Right lobe of liver (tissue), 6 donors: Measurements from ENCODE around the gene ARHGAP15. TPM values are rescaled to one million over a fixed set of nuclear protein-coding genes. Genes with fewer than 3 reads are reported as not detected.
"Not testable (repeated sequence)": the region's sequence is repeated elsewhere in the genome, so short reads cannot be mapped to it uniquely, and the experiment has no call there.

Experiments
- ATAC-seq, 4 donors: fragments of 200-7000 bp; cut with Tn5 transposase; one replicate each; pipeline ENCODE4 v1.9.1; 2020; ENCODE audit warnings: mild to moderate bottlenecking in 4 of 4, moderate library complexity in 4 of 4
- DNase-seq, 3 donors: peaks; one replicate each; pipeline ENCODE4 v3.0.0-alpha.2; 2020
- H3K27ac ChIP-seq, 3 donors: fragments of 200-600 bp; one replicate each; pipeline ENCODE4 v1.8.0; 2022
- H3K27me3 ChIP-seq, 2 donors: fragments of 200-600 bp; one replicate each; pipeline ENCODE4 v1.8.0; 2022
- H3K36me3 ChIP-seq, 4 donors: fragments of 200-600 bp; sonication (generic) in 1 of 4; one replicate each; pipeline versions ENCODE4 v1.5.1 to v1.8.0; 2017 to 2022; ENCODE audit warnings: control low read depth in 1 of 4
- H3K4me1 ChIP-seq, 4 donors: fragments of 200-600 bp; sonication (generic) in 1 of 4; one replicate each; pipeline versions ENCODE4 v1.5.1 to v1.8.0; 2017 to 2022; ENCODE audit warnings: control low read depth in 1 of 4
- H3K4me3 ChIP-seq, 3 donors: fragments of 200-600 bp; one replicate each; pipeline ENCODE4 v1.8.0; 2022
- H3K9me3 ChIP-seq, 4 donors: fragments of 200-600 bp; sonication (generic) in 1 of 4; one replicate each; pipeline versions ENCODE4 v1.5.1 to v1.8.0; 2017 to 2022; ENCODE audit warnings: control low read depth in 1 of 4
- POLR2A ChIP-seq: fragments of 450-650 bp; IDR thresholded peaks from one replicate; pipeline ENCODE4 v1.6.1; 2017; ENCODE audit warnings: antibody characterized with exemption, mild to moderate bottlenecking
- WGBS: methylation state at CpG from one replicate; pipeline ENCODE4 v1.1.6; 2018; ENCODE audit warnings: low coverage, low lambda C conversion rate; ENCODE audit not compliant: insufficient coverage; ENCODE audit errors: missing lambda C conversion rate; 5-methylcytosine and 5-hydroxymethylcytosine counted together
- intact Hi-C, 2 donors: fragments of 100-400 bp; cut with DNase I; formaldehyde crosslinking; loops; one replicate each; pipeline versions ENCODE4 v1.11.2 to v1.14.1; 2022
- total RNA-seq, 6 experiments: library from RNA; depleted of rRNA in 2 of 6; stranded (reverse); fragments of >200 nt in 2 of 6; fragmentation: NEBNext Ultra II Directional in 3 of 6; extraction: Animal tissue kit (Norgen Biotek cat#: 25700) in 3 of 6; gene quantifications; one replicate each; pipeline versions ENCODE4 v1.1.0 to v1.2.4, GENCODE V29; 2016 to 2023
- TF ChIP-seq, protein P1 (sequence below), 4 donors: fragments of 200-600 bp in 3 of 4; fragments of 450-650 bp in 1 of 4; IDR thresholded peaks; one replicate each; pipeline versions ENCODE4 v1.5.1 to v1.8.0; 2016 to 2022; ENCODE audit warnings: antibody characterized with exemption in 4 of 4, mild to moderate bottlenecking in 2 of 4
- donor health status: DM: no; HTN: yes; CAD: no.
- donor health status: DM: no; HTN: no; CAD: no.
- donor health status: DM: no; HTN: no; CAD: no.
- donor health status: DM: no; HTN: yes; CAD: no.
- donor health status: DM: no; HTN: yes; CAD: no.

Gene ARHGAP15
- total RNA-seq, 6 experiments from 2014 or later: 3.3 to 8.2 (median 6.6) TPM

DNA sequence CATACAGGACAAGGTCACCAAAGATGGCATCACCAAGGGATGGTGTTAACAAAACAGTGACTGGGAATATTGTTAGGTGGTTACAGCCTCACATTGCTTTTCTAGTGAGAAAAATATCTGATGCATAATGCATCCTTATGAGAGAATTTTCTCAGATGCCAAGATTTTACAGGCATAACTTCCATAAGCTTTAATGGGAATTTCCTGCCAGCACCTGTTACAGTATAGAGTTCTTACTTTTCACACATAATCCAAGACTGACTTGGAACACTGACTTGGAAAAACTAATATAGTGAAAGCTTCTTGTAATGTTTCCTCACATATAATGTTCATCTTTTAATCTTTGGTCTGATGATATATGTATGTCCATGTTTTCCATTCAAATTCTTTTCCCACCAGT lies 402.8 kb downstream of the ARHGAP15 start:
- intact Hi-C loops: no loop called here
- H3K9me3 ChIP-seq: no peaks in the 10 kb centered on the region
- H3K4me1 ChIP-seq: no peaks in the 10 kb centered on the region
- no peak for TF ChIP-seq POLR2A
- TF ChIP-seq, protein P1, sequence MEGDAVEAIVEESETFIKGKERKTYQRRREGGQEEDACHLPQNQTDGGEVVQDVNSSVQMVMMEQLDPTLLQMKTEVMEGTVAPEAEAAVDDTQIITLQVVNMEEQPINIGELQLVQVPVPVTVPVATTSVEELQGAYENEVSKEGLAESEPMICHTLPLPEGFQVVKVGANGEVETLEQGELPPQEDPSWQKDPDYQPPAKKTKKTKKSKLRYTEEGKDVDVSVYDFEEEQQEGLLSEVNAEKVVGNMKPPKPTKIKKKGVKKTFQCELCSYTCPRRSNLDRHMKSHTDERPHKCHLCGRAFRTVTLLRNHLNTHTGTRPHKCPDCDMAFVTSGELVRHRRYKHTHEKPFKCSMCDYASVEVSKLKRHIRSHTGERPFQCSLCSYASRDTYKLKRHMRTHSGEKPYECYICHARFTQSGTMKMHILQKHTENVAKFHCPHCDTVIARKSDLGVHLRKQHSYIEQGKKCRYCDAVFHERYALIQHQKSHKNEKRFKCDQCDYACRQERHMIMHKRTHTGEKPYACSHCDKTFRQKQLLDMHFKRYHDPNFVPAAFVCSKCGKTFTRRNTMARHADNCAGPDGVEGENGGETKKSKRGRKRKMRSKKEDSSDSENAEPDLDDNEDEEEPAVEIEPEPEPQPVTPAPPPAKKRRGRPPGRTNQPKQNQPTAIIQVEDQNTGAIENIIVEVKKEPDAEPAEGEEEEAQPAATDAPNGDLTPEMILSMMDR (IDR thresholded peaks at IDR 0.05): no peak
- no peak overlapping the region for H3K4me3 ChIP-seq
- ATAC-seq (no peak), DNase-seq (no peak)
- H3K36me3 ChIP-seq: no peaks in the 10 kb centered on the region
- no peaks in the 10 kb centered on the region for H3K27me3 ChIP-seq
- H3K27ac ChIP-seq: no peak overlapping the region

DNA sequence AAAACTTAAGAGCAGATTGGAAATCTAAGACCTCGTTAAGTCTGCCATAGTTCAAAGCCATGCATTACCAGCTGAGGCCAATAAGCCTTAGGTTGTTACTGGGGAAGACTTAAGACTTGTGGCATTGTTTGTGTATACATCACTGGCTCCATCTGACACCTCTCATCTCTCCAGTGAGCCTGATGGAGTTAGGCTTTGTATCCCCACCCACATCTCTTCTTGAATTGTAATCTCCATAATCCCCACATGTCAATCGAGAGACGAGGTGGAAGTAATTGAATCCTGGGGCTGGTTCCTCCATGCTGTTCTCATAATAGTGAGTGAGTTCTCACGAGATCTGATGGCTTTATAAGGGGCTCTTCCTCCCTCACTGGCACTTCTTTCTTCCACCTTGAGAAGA lies 404.6 kb downstream of the ARHGAP15 start:
- DNase-seq: no peak
- TF ChIP-seq, protein P1 (IDR thresholded peaks at IDR 0.05): no peak
- no peak for TF ChIP-seq POLR2A
- 55% methylated on average over 2 of the region's 4 CpGs for WGBS
- Histone ChIP-seq H3K27ac (no peak overlapping the region), H3K4me1 (no peaks in the 10 kb centered on the region), H3K4me3 (no peak overlapping the region), H3K27me3 (no peaks in the 10 kb centered on the region), H3K9me3 (no peaks in the 10 kb centered on the region), H3K36me3 (no peaks in the 10 kb centered on the region)
- no peak for ATAC-seq
- intact Hi-C loops: no loop called here

DNA sequence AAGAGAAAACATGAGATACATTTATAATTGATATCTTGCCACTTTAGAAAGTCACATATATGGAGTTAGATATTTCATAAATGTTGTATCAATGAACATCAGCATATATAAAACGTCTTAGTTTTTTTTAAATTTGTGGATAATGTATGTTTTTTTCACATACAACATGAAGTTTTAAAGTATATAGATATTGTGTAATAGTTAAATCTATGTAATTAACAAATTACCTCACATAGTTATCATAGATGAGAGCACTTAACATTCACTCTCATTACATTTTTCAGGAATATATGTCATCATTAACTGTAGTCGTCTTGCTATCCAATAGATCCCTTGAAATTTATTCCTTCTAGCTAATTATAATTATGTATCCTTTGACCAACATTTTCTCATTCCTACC lies 406.6 kb downstream of the ARHGAP15 start:
- Histone ChIP-seq H3K9me3 (no peaks in the 10 kb centered on the region), H3K36me3 (no peaks in the 10 kb centered on the region), H3K4me3 (no peak overlapping the region), H3K27me3 (no peaks in the 10 kb centered on the region), H3K4me1 (no peaks in the 10 kb centered on the region), H3K27ac (no peak overlapping the region)
- intact Hi-C loops: no loop called here
- TF ChIP-seq, protein P1 (IDR thresholded peaks at IDR 0.05): no peak
- TF ChIP-seq POLR2A: no peak
- WGBS: 29% methylated on average over 2 of the region's 2 CpGs
- ATAC-seq (no peak), DNase-seq (no peak)

DNA sequence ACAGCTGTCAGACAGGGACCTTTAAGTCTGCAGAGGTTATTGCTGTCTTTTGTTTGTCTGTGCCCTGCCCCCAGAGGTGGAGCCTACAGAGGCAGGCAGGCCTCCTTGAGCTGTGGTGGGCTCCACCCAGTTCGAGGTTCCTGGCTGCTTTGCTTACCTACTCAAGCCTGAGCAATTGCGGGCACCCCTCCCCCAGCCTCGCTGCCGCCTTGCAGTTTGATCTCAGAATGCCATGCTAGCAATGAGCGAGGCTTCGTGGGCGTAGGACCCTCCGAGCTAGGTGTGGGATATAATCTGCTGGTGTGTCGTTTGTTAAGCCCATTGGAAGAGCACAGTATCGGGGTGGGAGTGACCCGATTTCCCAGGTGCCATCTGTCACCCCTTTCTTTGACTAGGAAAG lies 412.7 kb downstream of the ARHGAP15 start:
- H3K9me3 ChIP-seq, H3K4me1 ChIP-seq, H3K27me3 ChIP-seq, H3K4me3 ChIP-seq, DNase-seq, intact Hi-C loops, ATAC-seq, H3K27ac ChIP-seq, H3K36me3 ChIP-seq: not testable (repeated sequence)
- 65% methylated on average over 4 of the region's 11 CpGs for WGBS

DNA sequence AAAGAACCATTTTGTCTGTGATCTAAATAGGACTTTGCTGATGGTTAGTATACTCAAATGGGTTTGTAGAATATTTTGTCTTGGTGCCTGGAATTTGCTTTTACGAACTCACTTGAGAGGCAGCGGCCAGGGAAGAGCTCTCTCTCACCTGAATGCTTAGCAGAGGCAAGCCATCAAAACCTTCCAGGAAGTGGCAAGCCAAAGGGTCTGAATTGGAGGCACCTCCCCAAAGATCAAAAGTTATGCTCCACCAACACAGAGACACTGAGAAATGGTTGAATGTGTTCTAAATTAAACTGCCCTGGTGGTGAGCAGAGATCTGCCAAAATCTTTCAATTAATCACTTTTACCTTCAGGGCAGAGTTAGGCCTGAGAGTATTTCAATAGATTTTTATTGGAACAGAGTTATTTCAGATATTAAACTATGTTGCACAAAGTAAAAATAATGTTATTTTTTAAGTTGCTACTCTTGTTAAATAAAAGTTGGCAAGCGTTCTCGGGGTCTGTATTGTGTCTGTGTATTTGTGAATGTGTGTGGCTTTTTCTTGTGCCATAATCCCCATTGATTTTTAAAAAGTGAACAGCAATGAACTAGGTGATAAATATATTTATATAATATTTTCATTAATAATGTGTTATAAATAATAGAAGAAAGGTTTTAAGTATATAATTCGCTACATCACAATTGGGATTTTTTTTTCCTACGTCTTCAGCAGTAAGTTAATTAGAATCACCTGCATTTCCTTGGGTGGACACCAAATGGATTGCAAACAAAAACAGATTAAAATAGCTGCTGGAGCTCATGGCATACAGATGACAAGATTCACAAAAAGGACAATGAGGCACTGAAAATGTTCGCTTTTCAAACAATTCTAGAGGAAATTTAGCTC lies 416.1 kb downstream of the ARHGAP15 start:
- WGBS: 79% methylated on average over 7 of the region's 7 CpGs
- ATAC-seq (no peak), DNase-seq (no peak)
- intact Hi-C loops: no loop called here
- no peak overlapping the region for H3K27ac ChIP-seq
- H3K4me3 ChIP-seq: no peak overlapping the region
- H3K36me3 ChIP-seq: no peaks in the 10 kb centered on the region
- H3K4me1 ChIP-seq: no peaks in the 10 kb centered on the region
- TF ChIP-seq, protein P1 (IDR thresholded peaks at IDR 0.05): no peak
- TF ChIP-seq POLR2A: no peak
- H3K9me3 ChIP-seq: no peaks in the 10 kb centered on the region
- H3K27me3 ChIP-seq: no peaks in the 10 kb centered on the region
